CD14-positive monocyte (primary cell): ENCODE measurements around the gene ATXN1. TPM values are rescaled to one million over a fixed set of nuclear protein-coding genes. Genes with fewer than 3 reads are reported as not detected.

Experiments used
- DNase-seq, 3 donors: peaks; one replicate each; pipeline ENCODE4 v3.0.0-alpha.2; 2011 to 2022
- H2AFZ ChIP-seq: 2 replicates; pipeline ENCODE4 v1.6.0; 2012; ENCODE audit warnings: mild to moderate bottlenecking, low read depth, low read length, inconsistent platforms; ENCODE audit not compliant: insufficient read depth, poor library complexity, severe bottlenecking
- H3K27ac ChIP-seq, 2 donors: 1 replicate in 1 of 2; 2 replicates in 1 of 2; pipeline ENCODE4 v1.5.1; 2012 to 2013; ENCODE audit warnings: low read length in 2 of 2, control low read depth in 1 of 2, inconsistent platforms in 1 of 2, low read depth in 1 of 2, mild to moderate bottlenecking in 1 of 2
- H3K27me3 ChIP-seq, 2 donors: one replicate each; pipeline versions ENCODE4 v1.6.0 to v1.6.1; 2011 to 2013; ENCODE audit warnings: low read length in 2 of 2; ENCODE audit not compliant: control insufficient read depth in 2 of 2, insufficient read depth in 2 of 2
- H3K36me3 ChIP-seq, 2 donors: replicated peaks in 1 of 2; 1 replicate in 1 of 2; 2 replicates in 1 of 2; pipeline versions ENCODE4 v1.5.1 to v1.6.1; 2012 to 2013; ENCODE audit warnings: low read length in 2 of 2, control low read depth in 1 of 2, inconsistent platforms in 1 of 2, mild to moderate bottlenecking in 1 of 2; ENCODE audit not compliant: insufficient read depth in 2 of 2, control insufficient read depth in 1 of 2
- H3K4me1 ChIP-seq, 2 donors: 1 replicate in 1 of 2; 2 replicates in 1 of 2; pipeline versions ENCODE4 v1.5.1 to v1.6.1; 2012 to 2013; ENCODE audit warnings: low read length in 2 of 2, control low read depth in 1 of 2, inconsistent platforms in 1 of 2, mild to moderate bottlenecking in 1 of 2, moderate library complexity in 1 of 2; ENCODE audit not compliant: insufficient read depth in 2 of 2, control insufficient read depth in 1 of 2
- H3K4me2 ChIP-seq: replicated peaks from 2 replicates; pipeline ENCODE3; 2012; ENCODE audit warnings: low read length, moderate library complexity, mild to moderate bottlenecking; ENCODE audit not compliant: poor library complexity, severe bottlenecking; ENCODE audit errors: extremely low read depth
- H3K4me3 ChIP-seq, 3 experiments: fragments of 200-600 bp in 1 of 3; sonication (generic) in 1 of 3; replicated peaks in 1 of 3; 1 replicate in 2 of 3; 2 replicates in 1 of 3; pipeline ENCODE4 v1.5.1; 2011 to 2013; ENCODE audit warnings: low read length in 3 of 3, mild to moderate bottlenecking in 3 of 3, control low read depth in 2 of 3, low read depth in 2 of 3, inconsistent platforms in 1 of 3, moderate library complexity in 1 of 3
- H3K79me2 ChIP-seq: 2 replicates; pipeline ENCODE4 v1.6.0; 2012; ENCODE audit warnings: mild to moderate bottlenecking, control low read depth, inconsistent platforms, low read length, moderate library complexity; ENCODE audit not compliant: insufficient read depth
- H3K9ac ChIP-seq: 2 replicates; pipeline ENCODE4 v1.6.0; 2017; ENCODE audit warnings: low read length, mild to moderate bottlenecking; ENCODE audit not compliant: insufficient read depth, poor library complexity, severe bottlenecking
- H3K9me3 ChIP-seq, 2 donors: replicated peaks in 1 of 2; 1 replicate in 1 of 2; 2 replicates in 1 of 2; pipeline versions ENCODE4 v1.5.1 to v1.6.1; 2012 to 2013; ENCODE audit warnings: low read length in 2 of 2, control low read depth in 1 of 2; ENCODE audit not compliant: control insufficient read depth in 1 of 2, insufficient read depth in 1 of 2
- H4K20me1 ChIP-seq: 2 replicates; pipeline ENCODE4 v1.6.0; 2012; ENCODE audit warnings: mild to moderate bottlenecking, low read length, control low read depth, moderate library complexity; ENCODE audit not compliant: insufficient read depth
- H3K27ac Mint-ChIP-seq, 7 donors: one replicate each; pipeline ENCODE4 v1.8.0; 2020; ENCODE audit warnings: mild to moderate bottlenecking in 7 of 7, mixed read lengths in 7 of 7, moderate library complexity in 6 of 7, inconsistent platforms in 2 of 7
- H3K27me3 Mint-ChIP-seq, 3 donors: one replicate each; pipeline ENCODE4 v1.8.0; 2021 to 2022; ENCODE audit warnings: low read depth in 3 of 3, mild to moderate bottlenecking in 3 of 3, mixed read lengths in 3 of 3, moderate library complexity in 3 of 3, inconsistent platforms in 1 of 3
- H3K36me3 Mint-ChIP-seq, 2 donors: one replicate each; pipeline ENCODE4 v1.8.0; 2020; ENCODE audit warnings: mixed read lengths in 2 of 2, inconsistent platforms in 1 of 2, mild to moderate bottlenecking in 1 of 2
- H3K4me1 Mint-ChIP-seq: one replicate; pipeline ENCODE4 v1.8.0; 2020; ENCODE audit warnings: mild to moderate bottlenecking, mixed read lengths
- H3K4me3 Mint-ChIP-seq, 2 donors: one replicate each; pipeline ENCODE4 v1.8.0; 2020; ENCODE audit warnings: mild to moderate bottlenecking in 2 of 2, mixed read lengths in 2 of 2, moderate library complexity in 1 of 2
- H3K9me3 Mint-ChIP-seq, 7 donors: one replicate each; pipeline ENCODE4 v1.8.0; 2020 to 2022; ENCODE audit warnings: mixed read lengths in 7 of 7, mild to moderate bottlenecking in 6 of 7, moderate library complexity in 6 of 7, inconsistent platforms in 2 of 7
- WGBS: methylation state at CpG from one replicate; pipeline ENCODE4 v1.1.5; 2013; ENCODE audit warnings: missing lambda C conversion rate; ENCODE audit not compliant: insufficient coverage; 5-methylcytosine and 5-hydroxymethylcytosine counted together
- intact Hi-C, 2 donors: fragments of 100-400 bp; cut with micrococcal nuclease; formaldehyde crosslinking; loops; one replicate each; pipeline versions ENCODE4 v1.15.0 to v1.15.1; 2023
- polyA plus RNA-seq, 3 donors: library from polyadenylated mRNA; depleted of rRNA in 1 of 3; unstranded in 2 of 3; stranded (reverse) in 1 of 3; fragments of 300-500 nt in 2 of 3; fragments of >200 nt in 1 of 3; fragmentation: Illumina TruSeq in 2 of 3; gene quantifications; 1 replicate in 2 of 3; 2 replicates in 1 of 3; pipeline ENCODE4 v1.2.3, GENCODE V29; 2012 to 2021
- TF ChIP-seq, protein P1 (sequence below): fragments of 200-600 bp; IDR thresholded peaks from one replicate; pipeline ENCODE4 v1.8.0; 2022; ENCODE audit warnings: antibody characterized with exemption, mild to moderate bottlenecking

Gene ATXN1
- polyA plus RNA-seq, 3 donors, result 8.8 to 19.1 (median 10.9) TPM

DNA sequence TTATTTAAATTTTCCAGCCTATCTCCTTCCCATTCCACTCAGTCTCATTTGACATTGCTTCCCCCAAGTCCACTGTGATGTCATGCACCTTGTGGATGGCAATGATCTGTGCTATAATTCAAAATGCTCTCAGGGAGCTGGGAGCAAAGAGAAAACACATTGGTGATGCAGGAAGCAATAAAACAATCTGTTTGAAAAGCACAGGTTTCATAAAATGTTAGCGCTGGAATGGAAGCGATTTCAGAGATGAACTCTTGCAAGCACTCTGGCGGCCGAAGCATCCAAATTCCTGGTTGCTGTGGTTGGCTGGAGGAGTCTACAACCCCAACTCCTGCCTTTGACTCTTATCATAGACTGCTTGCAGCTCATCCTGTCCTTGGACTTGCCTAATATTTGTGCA is 355.9 kb downstream of the ATXN1 start:
- Histone ChIP-seq H3K4me2 (no peak overlapping the region), H3K9me3 (no peaks in the 10 kb centered on the region), H3K79me2 (no peaks in the 10 kb centered on the region), H3K4me3 (no peak overlapping the region), H3K27ac (no peak overlapping the region), H3K27me3 (no peaks in the 10 kb centered on the region), H2AFZ (no peak overlapping the region), H3K9ac (no peak overlapping the region), H4K20me1 (no peaks in the 10 kb centered on the region), H3K4me1 (peaks cover 20 to 22% of the 10 kb centered on the region in 2 donors), H3K36me3 (no peaks in the 10 kb centered on the region)
- TF ChIP-seq, protein P1, sequence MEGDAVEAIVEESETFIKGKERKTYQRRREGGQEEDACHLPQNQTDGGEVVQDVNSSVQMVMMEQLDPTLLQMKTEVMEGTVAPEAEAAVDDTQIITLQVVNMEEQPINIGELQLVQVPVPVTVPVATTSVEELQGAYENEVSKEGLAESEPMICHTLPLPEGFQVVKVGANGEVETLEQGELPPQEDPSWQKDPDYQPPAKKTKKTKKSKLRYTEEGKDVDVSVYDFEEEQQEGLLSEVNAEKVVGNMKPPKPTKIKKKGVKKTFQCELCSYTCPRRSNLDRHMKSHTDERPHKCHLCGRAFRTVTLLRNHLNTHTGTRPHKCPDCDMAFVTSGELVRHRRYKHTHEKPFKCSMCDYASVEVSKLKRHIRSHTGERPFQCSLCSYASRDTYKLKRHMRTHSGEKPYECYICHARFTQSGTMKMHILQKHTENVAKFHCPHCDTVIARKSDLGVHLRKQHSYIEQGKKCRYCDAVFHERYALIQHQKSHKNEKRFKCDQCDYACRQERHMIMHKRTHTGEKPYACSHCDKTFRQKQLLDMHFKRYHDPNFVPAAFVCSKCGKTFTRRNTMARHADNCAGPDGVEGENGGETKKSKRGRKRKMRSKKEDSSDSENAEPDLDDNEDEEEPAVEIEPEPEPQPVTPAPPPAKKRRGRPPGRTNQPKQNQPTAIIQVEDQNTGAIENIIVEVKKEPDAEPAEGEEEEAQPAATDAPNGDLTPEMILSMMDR, result no peak
- intact Hi-C loops, result loop anchor here (5.0 kb wide), 1 partner anchor 73 kb away; no protein-coding TSS in a partner anchor
- Mint-ChIP-seq H3K36me3 (peaks cover 21 to 33% of the 10 kb centered on the region in 2 donors), H3K27me3 (peaks cover 1 to 2% (median 2%) of the 10 kb centered on the region in 3 donors), H3K4me3 (no peak overlapping the region), H3K9me3 (peaks cover 0 to 2% (median 0%) of the 10 kb centered on the region in 7 donors), H3K4me1 (peaks cover 28% of the 10 kb centered on the region), H3K27ac (peak overlapping the region in 2 of 7 donors; percentile 31 to 81)
- no CpG with 5 or more reads among the region's 4 CpGs for WGBS
- no peak for DNase-seq

DNA sequence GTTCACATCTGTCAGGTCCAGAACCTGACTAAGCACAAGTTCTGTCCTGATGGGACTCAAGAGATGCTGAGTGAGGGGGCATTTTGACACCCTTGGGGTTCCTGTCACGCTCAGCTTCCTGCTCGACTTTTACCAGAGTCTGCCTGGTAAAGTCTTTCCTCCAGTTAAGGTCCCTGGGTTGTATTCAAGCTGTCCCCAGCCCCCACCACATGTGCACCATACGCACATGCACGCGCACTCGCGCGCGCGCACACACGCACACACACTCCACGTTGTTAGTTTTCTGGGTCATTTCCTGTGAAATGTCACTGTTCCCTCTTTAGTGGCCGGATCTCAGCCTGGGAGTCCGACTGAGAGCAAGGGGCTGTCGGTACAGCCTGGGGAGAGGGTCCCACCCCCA is 356.8 kb downstream of the ATXN1 start:
- H3K4me3 Mint-ChIP-seq, result no peak overlapping the region
- Histone ChIP-seq H3K27me3 (no peaks in the 10 kb centered on the region), H2AFZ (no peak overlapping the region), H3K36me3 (no peaks in the 10 kb centered on the region), H3K4me2 (no peak overlapping the region), H3K79me2 (no peaks in the 10 kb centered on the region), H3K27ac (no peak overlapping the region), H3K4me1 (peaks cover 20 to 22% of the 10 kb centered on the region in 2 donors), H4K20me1 (peaks cover 6% of the 10 kb centered on the region), H3K9ac (no peak overlapping the region), H3K4me3 (no peak overlapping the region), H3K9me3 (no peaks in the 10 kb centered on the region)
- TF ChIP-seq, protein P1, result no peak
- 89% methylated on average over 13 of the region's 15 CpGs for WGBS
- H3K4me1 Mint-ChIP-seq, result peaks cover 26% of the 10 kb centered on the region
- H3K27me3 Mint-ChIP-seq, result peaks cover 0 to 2% (median 1%) of the 10 kb centered on the region in 3 donors
- DNase-seq, result no peak
- H3K36me3 Mint-ChIP-seq, result peaks cover 21 to 33% of the 10 kb centered on the region in 2 donors
- intact Hi-C loops, result no loop called here
- H3K27ac Mint-ChIP-seq, result no peak overlapping the region
- H3K9me3 Mint-ChIP-seq, result peaks cover 0 to 2% (median 0%) of the 10 kb centered on the region in 7 donors
